Measurements from ENCODE around the gene ACVRL1.

The ACVRL1 gene

DNA sequence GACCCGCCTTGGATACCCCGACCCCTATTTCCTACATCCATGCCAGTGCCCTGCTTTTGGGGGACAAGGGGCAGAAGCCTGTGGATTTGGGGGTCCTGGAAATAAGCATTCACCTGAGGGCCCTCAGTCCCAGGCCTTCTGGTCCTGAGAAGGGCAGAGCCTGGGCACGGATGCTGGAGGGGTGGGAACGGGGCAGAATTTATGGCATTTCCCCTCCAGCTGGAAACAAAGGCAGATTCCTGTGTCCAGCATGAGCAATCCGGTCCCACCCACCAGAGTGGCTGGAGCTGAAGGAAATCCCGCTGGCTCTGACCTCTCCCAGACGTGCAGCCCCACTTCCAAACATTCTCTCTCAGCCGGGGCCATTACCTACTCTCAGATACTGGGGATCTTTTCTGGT lies 10.1 kb upstream of the ACVRL1 start:
- no peak for DNase-seq
- no peak overlapping the region for H2BK15ac ChIP-seq (replicated peaks; ENCODE audit: low read depth)
- no peak overlapping the region for H2AK5ac ChIP-seq (ENCODE audit: low read length)
- H3K56ac ChIP-seq (ENCODE audit: low read length) = no peak overlapping the region
- H3K4me2 ChIP-seq (ENCODE audit: low read length) = no peak overlapping the region
- H4K5ac ChIP-seq (ENCODE audit: low read length) = no peak overlapping the region
- no peak overlapping the region for H3K4me3 ChIP-seq (ENCODE audit: low read length)
- H3K27me3 ChIP-seq (ENCODE audit: insufficient read depth, low read length, poor library complexity) = no peaks in the 10 kb centered on the region
- H2BK120ac ChIP-seq (ENCODE audit: low read depth, low read length) = no peak overlapping the region
- no peak overlapping the region for H4K8ac ChIP-seq (ENCODE audit: low read depth, low read length)
- H3K79me1 ChIP-seq (ENCODE audit: low read length) = no peaks in the 10 kb centered on the region
- H2BK5ac ChIP-seq (ENCODE audit: low read length) = no peak overlapping the region
- no peak overlapping the region for H3K18ac ChIP-seq (ENCODE audit: low read length)
- H3K4me1 ChIP-seq (ENCODE audit: control insufficient read depth, low read depth, low read length) = peaks cover 3% of the 10 kb centered on the region
- H3K9ac ChIP-seq (ENCODE audit: low read length) = no peak overlapping the region
- H3K79me2 ChIP-seq (ENCODE audit: control insufficient read depth, insufficient read depth, low read length) = no peaks in the 10 kb centered on the region
- H3K23ac ChIP-seq (ENCODE audit: low read length) = no peak overlapping the region
- H3K27ac ChIP-seq (ENCODE audit: low read depth, low read length) = no peak overlapping the region
- WGBS (ENCODE audit: extremely low coverage, insufficient coverage, low lambda C conversion rate) = no CpG with 5 or more reads among the region's 8 CpGs
- H3K36me3 ChIP-seq (ENCODE audit: control insufficient read depth, insufficient read depth, low read length) = no peaks in the 10 kb centered on the region
- H3K4ac ChIP-seq (ENCODE audit: low read depth, low read length) = no peak overlapping the region

GRCh38 chr12:51898506-51898905 lies 8.8 kb upstream of the ACVRL1 start:
- Histone ChIP-seq H3K4me3 (ENCODE audit: low read length) (no peak overlapping the region), H3K36me3 (ENCODE audit: control insufficient read depth, insufficient read depth, low read length) (no peaks in the 10 kb centered on the region), H3K4ac (ENCODE audit: low read depth, low read length) (no peak overlapping the region), H2BK120ac (ENCODE audit: low read depth, low read length) (no peak overlapping the region), H4K8ac (ENCODE audit: low read depth, low read length) (no peak overlapping the region), H3K79me2 (ENCODE audit: control insufficient read depth, insufficient read depth, low read length) (no peaks in the 10 kb centered on the region), H3K4me1 (ENCODE audit: control insufficient read depth, low read depth, low read length) (peaks cover 3% of the 10 kb centered on the region), H3K27me3 (ENCODE audit: insufficient read depth, low read length, poor library complexity) (no peaks in the 10 kb centered on the region), H3K9ac (ENCODE audit: low read length) (no peak overlapping the region), H3K79me1 (ENCODE audit: low read length) (no peaks in the 10 kb centered on the region), H3K56ac (ENCODE audit: low read length) (no peak overlapping the region), H3K18ac (ENCODE audit: low read length) (no peak overlapping the region), H2BK5ac (ENCODE audit: low read length) (no peak overlapping the region), H2BK15ac (replicated peaks; ENCODE audit: low read depth) (no peak overlapping the region), H3K27ac (ENCODE audit: low read depth, low read length) (no peak overlapping the region), H2AK5ac (ENCODE audit: low read length) (no peak overlapping the region), H3K4me2 (ENCODE audit: low read length) (no peak overlapping the region), H4K5ac (ENCODE audit: low read length) (no peak overlapping the region), H3K23ac (ENCODE audit: low read length) (no peak overlapping the region)
- no CpG with 5 or more reads among the region's 2 CpGs for WGBS (ENCODE audit: extremely low coverage, insufficient coverage, low lambda C conversion rate)
- no peak for DNase-seq

GRCh38 chr12:51898937-51899336 lies 8.4 kb upstream of the ACVRL1 start:
- WGBS (ENCODE audit: extremely low coverage, insufficient coverage, low lambda C conversion rate) = no CpG with 5 or more reads among the region's 9 CpGs
- H3K27me3 ChIP-seq (ENCODE audit: insufficient read depth, low read length, poor library complexity) = no peaks in the 10 kb centered on the region
- no peaks in the 10 kb centered on the region for H3K36me3 ChIP-seq (ENCODE audit: control insufficient read depth, insufficient read depth, low read length)
- no peak overlapping the region for H2AK5ac ChIP-seq (ENCODE audit: low read length)
- no peak overlapping the region for H3K4me3 ChIP-seq (ENCODE audit: low read length)
- H3K27ac ChIP-seq (ENCODE audit: low read depth, low read length) = no peak overlapping the region
- no peak overlapping the region for H3K4ac ChIP-seq (ENCODE audit: low read depth, low read length)
- H3K4me1 ChIP-seq (ENCODE audit: control insufficient read depth, low read depth, low read length) = peaks cover 3% of the 10 kb centered on the region
- no peak overlapping the region for H3K56ac ChIP-seq (ENCODE audit: low read length)
- H3K79me1 ChIP-seq (ENCODE audit: low read length) = no peaks in the 10 kb centered on the region
- no peak overlapping the region for H2BK5ac ChIP-seq (ENCODE audit: low read length)
- no peak overlapping the region for H3K9ac ChIP-seq (ENCODE audit: low read length)
- H4K5ac ChIP-seq (ENCODE audit: low read length) = no peak overlapping the region
- H4K8ac ChIP-seq (ENCODE audit: low read depth, low read length) = no peak overlapping the region
- H2BK15ac ChIP-seq (replicated peaks; ENCODE audit: low read depth) = no peak overlapping the region
- no peak overlapping the region for H2BK120ac ChIP-seq (ENCODE audit: low read depth, low read length)
- no peak overlapping the region for H3K23ac ChIP-seq (ENCODE audit: low read length)
- DNase-seq = no peak
- H3K79me2 ChIP-seq (ENCODE audit: control insufficient read depth, insufficient read depth, low read length) = no peaks in the 10 kb centered on the region
- no peak overlapping the region for H3K4me2 ChIP-seq (ENCODE audit: low read length)
- H3K18ac ChIP-seq (ENCODE audit: low read length) = no peak overlapping the region

- H4K8ac ChIP-seq (ENCODE audit: low read depth, low read length) = no peak overlapping the region
- no peak overlapping the region for H3K18ac ChIP-seq (ENCODE audit: low read length)
- H3K36me3 ChIP-seq (ENCODE audit: control insufficient read depth, insufficient read depth, low read length) = no peaks in the 10 kb centered on the region
- no peak overlapping the region for H2BK15ac ChIP-seq (replicated peaks; ENCODE audit: low read depth)
- H3K79me1 ChIP-seq (ENCODE audit: low read length) = no peaks in the 10 kb centered on the region
- no peak overlapping the region for H3K27ac ChIP-seq (ENCODE audit: low read depth, low read length)
- no peak overlapping the region for H3K56ac ChIP-seq (ENCODE audit: low read length)
- no peak overlapping the region for H4K5ac ChIP-seq (ENCODE audit: low read length)
- H3K9ac ChIP-seq (ENCODE audit: low read length) = no peak overlapping the region
- H3K27me3 ChIP-seq (ENCODE audit: insufficient read depth, low read length, poor library complexity) = no peaks in the 10 kb centered on the region
- no CpG with 5 or more reads among the region's 43 CpGs for WGBS (ENCODE audit: extremely low coverage, insufficient coverage, low lambda C conversion rate)
- no peak overlapping the region for H3K23ac ChIP-seq (ENCODE audit: low read length)
- H3K79me2 ChIP-seq (ENCODE audit: control insufficient read depth, insufficient read depth, low read length) = no peaks in the 10 kb centered on the region
- no peak for DNase-seq
- no peak overlapping the region for H2BK5ac ChIP-seq (ENCODE audit: low read length)
- H3K4me1 ChIP-seq (ENCODE audit: control insufficient read depth, low read depth, low read length) = peaks cover 3% of the 10 kb centered on the region
- no peak overlapping the region for H3K4ac ChIP-seq (ENCODE audit: low read depth, low read length)
- H3K4me3 ChIP-seq (ENCODE audit: low read length) = no peak overlapping the region
- H2BK120ac ChIP-seq (ENCODE audit: low read depth, low read length) = no peak overlapping the region
- H3K4me2 ChIP-seq (ENCODE audit: low read length) = no peak overlapping the region
- H2AK5ac ChIP-seq (ENCODE audit: low read length) = no peak overlapping the region
Measured at GRCh38 chr12:51900323-51900889, 6.9 kb upstream of the ACVRL1 start.

DNA sequence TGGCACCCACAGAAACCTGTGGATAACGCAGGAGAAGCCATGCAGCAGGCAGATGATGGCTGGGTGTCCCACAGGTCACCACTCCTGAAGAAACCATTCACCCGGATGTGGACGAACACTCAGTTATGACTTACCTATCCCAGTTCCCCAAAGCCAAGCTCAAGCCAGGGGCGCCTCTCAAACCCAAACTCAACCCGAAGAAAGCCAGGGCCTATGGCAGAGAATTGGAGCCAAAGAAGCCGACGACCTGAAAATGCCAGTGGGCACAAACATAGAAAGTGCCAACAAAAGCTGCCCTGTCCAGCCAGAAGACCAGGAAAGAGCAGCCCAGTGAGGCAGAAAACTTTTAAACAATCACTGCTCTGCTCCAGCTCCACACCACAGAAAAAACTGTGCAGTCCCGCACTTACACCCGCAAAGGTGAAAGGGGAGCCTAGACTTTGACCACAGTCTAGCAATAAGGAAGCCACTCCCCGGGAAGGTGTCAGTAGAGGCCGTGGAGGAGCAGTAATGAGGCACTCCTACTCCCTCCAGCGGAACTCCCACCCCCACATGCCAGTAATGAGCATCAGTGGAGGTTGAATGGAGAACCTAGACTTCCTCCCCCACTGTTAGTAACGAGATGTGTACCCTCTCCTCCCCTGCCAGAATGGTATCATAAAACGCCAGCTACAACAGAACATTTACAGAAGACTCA lies 6.0 kb upstream of the ACVRL1 start:
- H3K56ac ChIP-seq (ENCODE audit: low read length) = no peak overlapping the region
- H3K36me3 ChIP-seq (ENCODE audit: control insufficient read depth, insufficient read depth, low read length) = no peaks in the 10 kb centered on the region
- no CpG with 5 or more reads among the region's 14 CpGs for WGBS (ENCODE audit: extremely low coverage, insufficient coverage, low lambda C conversion rate)
- no peaks in the 10 kb centered on the region for H3K79me2 ChIP-seq (ENCODE audit: control insufficient read depth, insufficient read depth, low read length)
- H3K4ac ChIP-seq (ENCODE audit: low read depth, low read length) = no peak overlapping the region
- H3K9ac ChIP-seq (ENCODE audit: low read length) = no peak overlapping the region
- no peak overlapping the region for H4K5ac ChIP-seq (ENCODE audit: low read length)
- no peak overlapping the region for H3K4me3 ChIP-seq (ENCODE audit: low read length)
- H2BK15ac ChIP-seq (replicated peaks; ENCODE audit: low read depth) = no peak overlapping the region
- H3K27ac ChIP-seq (ENCODE audit: low read depth, low read length) = no peak overlapping the region
- H3K27me3 ChIP-seq (ENCODE audit: insufficient read depth, low read length, poor library complexity) = no peaks in the 10 kb centered on the region
- H3K18ac ChIP-seq (ENCODE audit: low read length) = no peak overlapping the region
- H3K23ac ChIP-seq (ENCODE audit: low read length) = no peak overlapping the region
- no peaks in the 10 kb centered on the region for H3K79me1 ChIP-seq (ENCODE audit: low read length)
- H2AK5ac ChIP-seq (ENCODE audit: low read length) = no peak overlapping the region
- H2BK5ac ChIP-seq (ENCODE audit: low read length) = no peak overlapping the region
- no peak overlapping the region for H3K4me2 ChIP-seq (ENCODE audit: low read length)
- DNase-seq = no peak
- H4K8ac ChIP-seq (ENCODE audit: low read depth, low read length) = no peak overlapping the region
- no peak overlapping the region for H2BK120ac ChIP-seq (ENCODE audit: low read depth, low read length)
- H3K4me1 ChIP-seq (ENCODE audit: control insufficient read depth, low read depth, low read length) = peaks cover 11% of the 10 kb centered on the region

DNA sequence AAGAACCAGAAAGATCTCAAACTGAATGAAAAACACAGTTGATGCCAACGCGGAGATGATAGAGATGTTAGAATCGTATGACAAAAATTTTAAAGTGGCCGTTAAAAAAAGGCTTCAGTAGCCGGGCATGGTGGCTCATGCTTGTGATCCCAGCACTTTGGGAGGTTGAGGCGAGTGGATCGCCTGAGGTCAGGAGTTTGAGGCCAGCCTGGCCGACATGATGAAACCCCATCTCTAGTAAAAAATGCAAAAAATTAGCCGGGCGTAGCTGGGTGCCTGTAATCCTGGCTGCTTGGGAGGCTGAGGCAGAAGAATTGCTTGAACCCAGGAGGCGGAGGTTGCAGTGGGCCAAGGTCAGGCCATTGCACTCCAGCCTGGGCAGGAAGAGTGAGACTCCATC lies 5.4 kb upstream of the ACVRL1 start:
- Histone ChIP-seq H3K36me3 (ENCODE audit: control insufficient read depth, insufficient read depth, low read length) (no peaks in the 10 kb centered on the region), H4K8ac (ENCODE audit: low read depth, low read length) (no peak overlapping the region), H2BK15ac (replicated peaks; ENCODE audit: low read depth) (no peak overlapping the region), H4K5ac (ENCODE audit: low read length) (no peak overlapping the region), H2AK5ac (ENCODE audit: low read length) (no peak overlapping the region), H3K4ac (ENCODE audit: low read depth, low read length) (no peak overlapping the region), H3K4me3 (ENCODE audit: low read length) (no peak overlapping the region), H3K27ac (ENCODE audit: low read depth, low read length) (no peak overlapping the region), H3K9ac (ENCODE audit: low read length) (no peak overlapping the region), H3K18ac (ENCODE audit: low read length) (no peak overlapping the region), H3K79me2 (ENCODE audit: control insufficient read depth, insufficient read depth, low read length) (no peaks in the 10 kb centered on the region), H3K56ac (ENCODE audit: low read length) (no peak overlapping the region), H3K79me1 (ENCODE audit: low read length) (no peaks in the 10 kb centered on the region), H3K4me2 (ENCODE audit: low read length) (no peak overlapping the region), H3K4me1 (ENCODE audit: control insufficient read depth, low read depth, low read length) (peaks cover 13% of the 10 kb centered on the region), H3K27me3 (ENCODE audit: insufficient read depth, low read length, poor library complexity) (no peaks in the 10 kb centered on the region), H2BK120ac (ENCODE audit: low read depth, low read length) (no peak overlapping the region), H3K23ac (ENCODE audit: low read length) (no peak overlapping the region), H2BK5ac (ENCODE audit: low read length) (no peak overlapping the region)
- no CpG with 5 or more reads among the region's 11 CpGs for WGBS (ENCODE audit: extremely low coverage, insufficient coverage, low lambda C conversion rate)
- DNase-seq = no peak

Data from mesendoderm (in vitro differentiated cells).